ENCODE measurements around the gene GRAMD1B.

Gene GRAMD1B

DNA sequence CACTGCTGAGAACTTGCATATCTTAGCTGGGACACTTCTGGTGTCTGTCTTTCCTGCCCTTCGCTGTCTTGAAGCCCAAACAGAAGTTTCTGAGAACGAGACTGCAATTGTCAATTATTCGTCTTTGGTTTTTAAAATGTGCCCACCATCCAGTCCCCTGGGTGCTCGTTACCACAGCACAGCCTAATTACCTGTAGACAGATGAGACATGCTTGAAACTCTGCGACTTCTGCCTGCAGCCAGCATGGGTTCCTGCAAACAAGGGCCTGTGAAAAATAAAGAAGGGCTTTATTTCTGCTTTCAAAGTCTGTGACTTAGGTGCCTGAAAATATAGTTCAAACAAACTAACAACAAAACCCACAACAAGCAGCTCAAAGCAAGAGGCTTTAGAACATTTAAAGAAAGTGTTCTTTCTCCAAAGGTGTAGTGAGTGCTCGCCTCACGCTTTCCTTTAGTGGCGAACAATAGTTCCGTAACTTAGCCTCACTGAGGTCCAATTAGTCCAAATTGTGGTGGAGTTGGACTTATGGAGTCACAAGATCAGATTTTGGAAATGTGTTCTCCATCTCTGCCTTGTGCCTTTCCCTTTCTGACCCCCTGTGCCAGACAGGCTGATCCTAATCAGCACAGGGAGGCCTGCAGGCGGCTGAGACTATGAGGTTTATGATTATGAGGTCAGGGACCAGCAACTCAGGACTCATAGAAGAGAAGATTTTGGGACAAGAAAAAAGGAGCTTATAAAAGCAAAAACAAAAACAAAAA is 20.4 kb upstream of the GRAMD1B start:
- no peak for DNase-seq

DNA sequence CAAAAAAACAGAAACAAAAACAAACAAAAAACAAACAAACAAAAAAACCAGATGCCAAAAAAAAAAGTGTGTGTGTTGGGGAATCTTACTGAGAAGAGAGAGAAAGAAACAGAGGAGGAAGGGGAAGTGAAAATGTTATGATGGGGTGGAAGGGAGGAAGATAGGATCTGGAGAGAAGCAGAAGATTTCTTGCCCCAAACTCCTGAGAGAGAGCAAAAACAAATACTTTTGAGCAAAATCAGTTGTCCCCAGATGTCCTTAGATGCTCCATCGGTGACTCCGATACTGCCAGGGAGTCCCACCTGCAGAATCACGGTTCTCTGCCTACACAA is 19.9 kb upstream of the GRAMD1B start:
- DNase-seq, result no peak

DNA sequence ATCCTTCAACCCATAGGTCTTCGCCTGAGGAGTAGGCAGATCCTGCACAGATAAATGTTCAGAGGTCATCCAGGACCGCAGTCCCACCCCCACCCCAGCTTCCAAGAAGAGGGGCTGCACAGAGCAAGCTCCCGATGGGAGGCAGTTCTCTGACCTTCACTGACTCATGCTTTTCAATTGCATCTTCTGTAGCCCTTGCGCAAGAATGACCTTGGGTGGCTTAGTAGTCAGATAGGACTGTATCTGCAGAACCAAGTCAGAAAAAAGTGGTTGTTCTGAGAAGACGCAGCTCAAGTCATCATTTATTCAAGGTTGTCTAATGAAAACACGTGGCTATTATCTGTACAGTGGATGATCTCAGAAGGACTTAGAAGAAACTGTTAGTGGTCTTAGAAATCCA is 16.4 kb upstream of the GRAMD1B start:
- no peak for DNase-seq

DNA sequence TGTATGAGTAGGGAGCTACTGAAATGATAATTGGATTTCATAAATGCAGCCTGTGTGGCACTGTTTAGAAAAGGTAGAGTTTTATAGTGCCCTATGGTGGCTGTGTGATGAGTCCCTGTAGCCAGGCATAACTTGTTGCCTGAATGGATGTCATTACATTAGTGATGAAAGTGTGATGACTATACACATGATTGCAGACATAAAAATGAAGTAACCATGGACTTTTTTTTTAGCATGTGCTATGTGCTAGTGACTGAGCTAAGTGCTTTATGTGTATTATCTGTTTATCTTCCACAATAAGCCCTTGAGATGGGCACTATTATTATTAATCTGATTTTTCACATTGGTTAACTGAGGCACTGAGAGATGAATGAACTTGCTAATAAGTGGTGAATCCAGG is 13.5 kb upstream of the GRAMD1B start:
- DNase-seq, result no peak

DNA sequence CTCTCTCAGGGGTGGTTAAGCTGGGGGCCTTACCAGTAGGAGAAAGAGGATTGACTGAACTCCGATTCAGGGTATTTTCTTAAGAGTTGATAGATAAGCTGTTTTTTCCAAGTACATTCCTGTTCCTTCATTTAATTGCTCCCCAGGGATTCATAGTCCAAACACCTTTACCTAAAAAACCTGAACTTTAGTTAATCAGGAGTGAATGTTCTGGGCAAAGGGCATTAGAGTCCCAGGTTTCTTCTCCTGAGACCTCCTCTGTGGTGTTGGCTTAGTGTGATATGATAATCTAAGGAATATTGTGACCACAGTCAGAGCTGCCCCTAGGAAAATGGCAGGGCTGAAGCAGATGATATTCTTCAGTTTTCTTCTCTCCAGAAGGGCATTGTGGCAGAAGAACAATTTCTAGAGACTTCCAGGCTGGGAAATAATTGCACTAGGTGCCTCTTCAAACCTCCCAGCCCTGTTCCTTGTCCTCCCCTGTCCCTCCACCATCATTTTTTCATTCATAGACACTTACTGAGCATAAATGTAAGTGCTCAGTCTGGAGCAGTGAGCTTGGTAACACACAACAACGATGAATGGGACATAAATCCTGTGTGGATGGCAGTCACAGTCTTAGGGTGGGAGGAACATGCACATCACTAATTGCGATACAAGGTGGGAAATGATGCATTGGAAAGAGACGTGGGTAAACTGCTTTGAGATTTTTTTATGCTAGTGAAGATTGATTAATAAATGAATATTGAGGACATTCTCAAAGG is 11.5 kb upstream of the GRAMD1B start:
- no peak for DNase-seq

DNA sequence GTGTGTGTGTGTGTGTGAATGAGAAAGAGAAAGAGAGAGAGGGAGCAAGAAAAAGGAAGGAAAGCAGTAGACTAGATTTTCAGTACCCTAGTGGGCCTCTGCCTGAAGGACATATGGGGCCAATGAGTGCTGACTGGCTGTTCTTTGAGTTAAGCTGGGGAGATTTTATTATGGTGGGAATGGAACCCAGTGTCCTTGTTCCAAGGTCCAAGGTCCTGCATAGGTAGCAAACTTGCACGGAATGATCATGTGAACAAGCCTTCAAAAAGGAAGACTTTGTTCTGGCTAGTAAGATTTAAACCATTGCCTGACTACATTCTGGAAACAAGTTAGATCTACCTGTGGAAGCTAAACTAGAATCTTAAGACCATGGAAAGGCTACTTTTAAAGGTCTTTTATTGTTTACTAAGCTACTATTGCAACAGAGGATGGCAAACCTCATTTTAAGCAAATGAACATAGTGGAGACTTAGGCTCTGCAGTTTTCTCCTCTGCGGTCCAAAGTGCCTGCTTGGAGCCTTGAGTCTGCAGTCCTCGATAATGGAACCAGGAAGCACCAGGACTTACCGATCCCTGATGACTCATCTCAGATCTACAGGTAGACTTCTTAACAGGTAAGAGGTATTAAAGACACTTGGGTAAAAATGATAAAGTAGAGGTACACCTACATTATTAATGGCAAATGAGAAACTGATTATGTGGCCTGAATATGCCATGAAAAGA is 10.2 kb upstream of the GRAMD1B start:
- no peak for DNase-seq

DNA sequence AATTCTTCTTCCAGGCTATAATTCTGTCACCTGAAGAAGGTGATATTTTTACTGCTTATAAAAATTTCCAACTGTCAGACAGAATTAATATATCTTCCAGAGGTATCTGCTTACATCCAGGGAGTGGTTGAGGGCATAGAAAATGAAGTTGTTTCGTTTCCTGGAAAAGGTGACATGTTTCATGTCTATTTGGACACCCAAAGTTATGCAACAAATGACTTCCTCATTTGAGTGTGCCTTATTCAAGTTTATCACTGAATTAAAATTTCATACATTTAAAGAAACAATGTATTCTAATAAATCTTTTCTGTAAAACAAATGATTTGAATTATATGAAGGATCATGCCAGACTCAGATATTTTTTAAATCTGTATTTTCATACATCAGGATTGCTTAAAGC is 8.5 kb upstream of the GRAMD1B start:
- DNase-seq, result no peak

DNA sequence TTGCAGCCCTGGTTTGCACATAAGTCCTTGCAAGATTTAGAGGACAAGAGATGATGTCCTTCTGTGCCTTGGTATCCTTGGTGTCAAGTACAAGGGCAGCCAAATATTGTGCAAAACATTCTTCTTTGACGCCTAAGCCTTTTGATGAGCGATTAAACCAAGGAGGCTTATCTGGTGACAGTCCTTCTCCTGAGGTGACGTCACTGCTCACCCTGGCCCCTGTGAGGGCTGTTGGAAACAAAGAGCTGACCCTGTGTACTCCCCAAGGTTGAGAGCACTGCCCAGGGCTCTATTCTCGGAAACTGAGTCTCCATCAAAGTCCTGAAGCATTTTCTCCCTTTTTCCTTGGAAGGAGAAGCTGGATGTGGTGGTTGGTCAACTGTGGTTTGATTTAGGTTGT is 4.7 kb upstream of the GRAMD1B start:
- DNase-seq, result no peak

DNA sequence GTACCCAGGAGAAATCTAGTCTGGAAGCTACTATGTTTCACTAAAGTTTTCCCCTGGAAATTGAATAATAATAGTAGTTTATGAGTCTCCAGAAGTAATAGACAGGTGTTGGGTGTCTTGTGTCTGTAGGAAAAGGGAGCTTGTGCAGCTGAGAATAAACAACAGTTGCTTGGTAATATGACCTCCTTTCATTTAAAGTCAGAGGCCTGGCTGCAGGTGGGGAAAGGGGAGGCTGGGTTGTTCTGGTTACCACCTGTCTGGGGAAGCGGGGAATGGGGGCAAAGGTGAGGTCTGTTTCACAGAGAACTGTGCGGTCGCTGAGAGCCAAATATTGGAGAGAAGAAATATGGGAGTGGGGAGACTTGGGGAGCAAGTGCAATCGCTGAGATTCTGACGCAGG is 3.3 kb upstream of the GRAMD1B start:
- no peak for DNase-seq

DNA sequence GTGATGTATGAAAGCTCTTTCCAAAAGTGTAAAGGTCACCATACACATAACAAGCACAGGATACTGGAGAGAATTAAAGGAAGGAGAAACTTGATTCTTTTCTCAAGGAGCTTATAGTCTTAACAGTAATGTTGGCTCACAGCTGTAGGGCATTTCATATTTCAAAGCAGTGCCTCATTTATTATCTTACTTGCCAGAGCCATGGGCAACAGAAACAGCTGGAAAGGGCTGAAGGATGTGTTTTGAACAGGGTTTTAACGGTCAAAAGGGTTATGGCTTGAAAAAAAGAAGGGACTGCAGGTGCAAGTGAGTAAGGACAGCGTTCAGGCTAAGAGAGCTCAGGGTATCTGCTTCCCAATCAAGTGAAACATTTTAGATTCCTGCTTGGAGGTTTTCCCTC is 2.7 kb upstream of the GRAMD1B start:
- DNase-seq, result no peak

DNA sequence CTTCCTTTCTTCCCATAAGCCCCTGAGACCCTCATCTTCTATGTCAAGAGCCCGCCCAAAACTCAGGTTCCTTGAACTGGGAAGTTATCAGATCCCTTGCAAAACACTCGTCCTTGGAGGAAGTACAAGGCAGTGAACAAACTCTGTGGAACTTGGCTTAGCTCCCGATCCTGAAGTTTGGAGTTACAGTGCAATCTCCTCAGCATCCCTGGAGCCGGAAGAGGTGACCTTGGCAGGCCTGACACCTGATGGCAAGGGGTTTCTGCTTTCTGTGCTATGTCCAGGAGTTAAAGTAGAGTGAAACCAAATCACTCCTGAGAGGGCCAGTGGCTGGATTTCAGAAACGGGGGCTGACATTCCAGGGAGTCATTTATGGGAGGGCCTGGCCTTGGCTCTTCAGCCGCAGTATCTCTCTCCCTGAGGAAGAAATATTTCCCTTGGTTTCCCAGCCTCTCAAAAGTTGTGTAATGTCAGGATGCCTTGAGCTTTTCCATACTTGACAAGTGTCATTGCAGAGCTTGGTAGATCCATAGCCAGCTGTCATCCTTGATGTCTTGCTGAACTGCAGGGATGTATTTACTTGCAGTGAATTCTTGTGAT is 1.9 kb upstream of the GRAMD1B start:
- DNase-seq, result no peak

DNA sequence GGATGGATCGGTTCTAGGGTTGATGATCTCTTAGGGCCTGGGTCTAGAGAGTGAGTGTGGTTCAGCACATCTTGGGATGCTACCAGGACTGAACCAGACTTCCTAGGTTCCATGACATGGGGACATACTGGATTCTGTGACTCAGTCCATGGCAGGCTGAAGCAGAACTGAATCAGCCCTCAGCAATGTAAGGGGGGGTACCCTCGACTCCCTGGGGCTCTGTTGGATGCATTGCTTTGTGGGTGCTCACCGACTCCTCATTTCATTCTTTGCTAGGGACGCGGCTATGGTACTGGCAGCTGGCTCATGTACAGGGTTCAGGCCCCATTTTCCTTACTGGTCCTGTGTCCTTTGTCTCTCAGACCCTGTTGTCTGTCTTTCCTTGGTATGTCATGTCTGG is 733 bp upstream of the GRAMD1B start:
- DNase-seq, result no peak

DNA sequence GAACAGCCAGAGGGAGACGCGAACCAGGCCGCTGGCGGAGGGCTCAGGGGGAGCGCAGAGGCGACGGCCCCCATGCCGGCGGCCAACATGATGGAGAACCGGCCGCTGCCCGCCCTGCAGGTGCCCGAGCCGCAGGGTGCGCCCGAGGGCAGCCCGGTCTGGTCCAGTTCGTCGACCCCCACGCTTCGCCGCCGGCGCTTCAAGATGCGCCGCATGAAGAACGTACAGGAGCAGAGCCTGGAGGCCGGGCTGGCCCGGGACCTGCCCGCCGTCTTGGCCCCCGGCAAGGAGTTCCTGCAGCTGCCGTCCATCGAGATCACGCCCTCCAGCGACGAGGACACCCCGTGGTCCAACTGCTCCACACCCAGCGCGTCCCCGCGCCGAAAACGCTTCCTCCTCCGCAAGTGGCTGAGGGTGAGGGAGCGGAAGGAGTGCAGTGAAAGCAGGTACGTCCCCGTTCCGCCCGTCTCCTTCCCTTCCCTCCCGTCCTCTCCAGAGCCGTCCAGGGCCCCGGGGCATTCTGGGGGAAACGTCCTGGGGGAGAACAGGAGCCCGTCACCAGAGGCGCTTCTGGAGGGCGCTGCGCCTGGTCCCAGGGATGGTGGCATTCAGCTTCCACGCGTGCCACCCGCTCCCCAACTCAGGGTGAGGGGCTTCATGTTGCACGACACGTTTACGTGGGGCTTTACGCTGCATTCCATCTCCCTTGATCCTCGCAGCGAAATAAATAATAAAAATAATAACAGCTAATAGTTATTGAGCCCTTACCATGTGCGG is 840 bp downstream of the GRAMD1B start:
- DNase-seq, result peak; percentile 35

DNA sequence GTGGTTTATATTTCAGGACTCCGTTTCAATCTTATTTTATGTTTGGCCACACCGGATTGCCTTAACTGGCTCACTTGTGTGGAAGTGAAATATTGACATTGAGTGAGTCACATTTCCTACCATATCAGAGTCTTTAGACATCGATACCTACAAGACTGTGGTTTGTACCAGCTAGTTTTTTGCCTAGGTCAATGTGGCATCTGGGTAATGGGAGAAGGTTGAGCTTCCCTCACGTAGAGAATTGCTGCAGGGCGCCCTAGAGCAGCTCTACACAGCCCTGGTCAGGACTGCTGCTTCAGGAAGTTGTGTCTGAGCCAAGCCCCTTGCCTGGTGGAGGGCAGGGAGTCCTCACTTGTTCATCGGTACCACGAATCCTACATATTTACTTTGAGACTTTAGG is 1.6 kb downstream of the GRAMD1B start:
- peak; percentile 16 for DNase-seq

DNA sequence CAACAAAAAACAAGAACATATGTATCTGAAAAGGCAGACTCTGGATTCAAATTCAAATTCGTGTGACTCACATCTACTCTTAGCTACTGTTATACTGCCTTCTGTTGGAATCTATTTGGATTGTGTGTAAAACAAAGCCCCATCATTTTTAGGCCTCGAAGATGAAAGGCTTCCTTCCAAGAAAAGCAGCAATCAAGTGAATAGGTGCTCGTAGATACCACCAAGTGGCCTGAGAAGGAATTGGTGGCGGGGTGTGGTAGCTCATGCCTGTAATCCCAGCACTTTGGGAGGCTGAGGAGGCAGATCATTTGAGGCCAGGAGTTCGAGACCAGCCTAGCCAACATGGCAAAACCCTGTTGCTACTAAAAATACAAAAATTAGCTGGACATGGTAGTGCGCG is 4.2 kb downstream of the GRAMD1B start:
- DNase-seq, result peak; percentile 31

DNA sequence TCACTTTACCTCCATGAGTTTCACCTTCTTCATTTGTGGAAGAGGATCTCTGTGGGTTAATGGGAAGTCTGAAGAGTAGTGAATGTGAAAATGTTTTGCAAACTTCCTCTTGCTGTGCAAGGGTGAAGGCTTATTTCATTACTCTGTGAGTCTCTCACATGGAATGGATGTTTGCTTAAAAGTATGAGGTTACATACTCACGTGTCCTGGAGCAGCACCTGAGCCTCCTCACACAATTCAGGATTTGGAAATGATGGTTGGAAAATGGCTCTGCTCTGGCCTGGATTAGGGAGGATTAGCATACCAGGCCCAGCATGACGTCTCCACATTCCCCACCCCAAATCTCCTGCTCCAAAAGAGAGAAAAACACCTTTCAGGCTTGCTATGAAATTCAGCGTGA is 4.8 kb downstream of the GRAMD1B start:
- DNase-seq, result no peak

DNA sequence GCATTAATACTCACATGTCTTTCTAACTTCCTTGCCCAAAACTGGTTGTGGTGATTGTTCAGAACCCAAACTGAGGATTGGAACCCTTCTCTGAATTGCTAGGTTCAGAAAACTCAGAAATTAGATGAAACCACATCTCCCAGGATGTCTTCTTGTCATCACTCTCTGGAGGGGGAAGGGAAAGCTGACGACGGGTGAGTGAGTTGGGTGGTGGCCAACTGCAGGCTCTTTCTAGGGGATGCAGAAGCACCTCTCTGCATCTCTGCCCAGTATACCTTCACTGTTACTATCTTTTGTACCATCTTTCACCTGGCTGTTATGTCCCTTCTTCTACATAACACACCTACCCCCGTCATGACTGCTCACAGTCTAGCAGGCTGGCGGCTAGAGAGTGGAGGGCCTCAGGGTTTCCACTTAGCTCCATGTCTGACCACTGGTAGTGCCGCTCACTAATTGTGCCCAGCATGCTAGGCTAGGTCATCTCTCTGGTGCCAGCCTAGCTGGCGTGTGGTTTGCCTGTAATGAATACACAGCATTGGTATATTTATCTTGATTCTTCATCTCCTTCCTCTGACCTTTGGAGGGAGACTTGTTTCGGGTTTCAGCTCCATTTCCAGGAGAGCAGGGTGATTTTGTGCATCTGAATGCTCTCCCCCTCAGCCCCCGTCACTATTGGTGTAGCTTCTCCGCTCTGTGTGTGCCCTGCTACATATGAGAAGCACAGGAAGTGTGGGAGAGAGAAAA is 7.3 kb downstream of the GRAMD1B start:
- no peak for DNase-seq

DNA sequence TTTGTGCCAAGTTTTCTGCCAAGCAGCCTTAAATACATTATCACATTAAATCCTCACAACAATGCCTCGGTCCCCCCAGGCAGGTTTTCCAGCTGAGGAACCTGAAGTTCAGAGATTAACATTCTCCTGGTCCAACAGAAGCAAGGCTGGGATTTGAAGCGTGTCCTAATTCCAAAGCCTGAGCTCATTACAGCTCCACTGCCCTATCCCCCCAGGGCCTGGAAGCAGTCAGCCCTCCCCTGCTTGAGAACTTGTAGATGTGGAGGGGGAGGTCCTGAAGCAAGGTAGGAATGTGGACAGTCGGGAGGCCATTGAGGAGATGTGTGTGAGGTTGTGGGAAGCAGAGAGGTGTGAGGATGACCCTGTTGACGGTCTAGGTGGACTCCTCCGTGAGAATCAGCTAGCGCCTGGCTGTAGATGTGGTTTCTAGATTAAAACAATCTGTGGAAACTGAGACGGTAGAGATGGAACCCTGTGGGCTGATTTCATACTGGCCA is 8.1 kb downstream of the GRAMD1B start:
- DNase-seq, result no peak

DNA sequence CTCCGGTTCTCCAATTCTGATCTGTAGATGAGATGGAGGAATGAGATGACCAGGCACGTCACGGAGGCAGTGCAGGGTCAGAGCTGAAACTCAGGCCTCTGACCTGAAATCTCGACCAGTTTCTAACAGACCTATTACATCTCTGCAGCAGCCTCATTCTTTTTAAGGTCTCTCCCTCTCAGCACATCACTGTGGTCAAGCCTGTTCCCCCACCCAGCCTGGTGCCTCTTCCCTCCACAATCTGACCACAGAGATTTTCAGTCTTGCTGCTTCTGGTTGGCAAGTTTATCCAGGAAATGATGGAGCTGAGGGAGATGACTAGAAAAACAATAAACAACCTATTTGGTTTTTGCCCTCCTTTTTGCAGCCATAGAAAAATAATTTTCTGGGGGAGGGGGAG is 9.5 kb downstream of the GRAMD1B start:
- no peak for DNase-seq

DNA sequence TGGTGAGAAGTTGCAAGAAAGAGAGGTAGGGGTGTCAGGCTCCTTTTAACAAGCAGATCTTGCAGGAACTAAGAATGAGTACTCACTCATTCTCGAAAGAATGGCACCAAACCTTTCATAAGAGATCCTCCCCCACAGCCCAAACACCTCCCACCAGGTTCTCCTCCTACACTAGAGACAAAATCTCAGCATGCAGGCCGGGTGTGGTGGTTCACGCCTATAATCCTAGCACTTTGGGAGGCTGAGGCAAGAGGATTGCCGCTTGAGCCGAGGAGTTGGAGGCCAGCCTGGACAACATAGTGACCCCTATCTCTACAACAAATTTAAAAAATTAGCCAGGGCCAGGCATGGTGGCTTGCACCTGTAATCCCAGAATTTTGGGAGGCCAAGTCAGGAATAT is 11.1 kb downstream of the GRAMD1B start:
- DNase-seq, result no peak

DNA sequence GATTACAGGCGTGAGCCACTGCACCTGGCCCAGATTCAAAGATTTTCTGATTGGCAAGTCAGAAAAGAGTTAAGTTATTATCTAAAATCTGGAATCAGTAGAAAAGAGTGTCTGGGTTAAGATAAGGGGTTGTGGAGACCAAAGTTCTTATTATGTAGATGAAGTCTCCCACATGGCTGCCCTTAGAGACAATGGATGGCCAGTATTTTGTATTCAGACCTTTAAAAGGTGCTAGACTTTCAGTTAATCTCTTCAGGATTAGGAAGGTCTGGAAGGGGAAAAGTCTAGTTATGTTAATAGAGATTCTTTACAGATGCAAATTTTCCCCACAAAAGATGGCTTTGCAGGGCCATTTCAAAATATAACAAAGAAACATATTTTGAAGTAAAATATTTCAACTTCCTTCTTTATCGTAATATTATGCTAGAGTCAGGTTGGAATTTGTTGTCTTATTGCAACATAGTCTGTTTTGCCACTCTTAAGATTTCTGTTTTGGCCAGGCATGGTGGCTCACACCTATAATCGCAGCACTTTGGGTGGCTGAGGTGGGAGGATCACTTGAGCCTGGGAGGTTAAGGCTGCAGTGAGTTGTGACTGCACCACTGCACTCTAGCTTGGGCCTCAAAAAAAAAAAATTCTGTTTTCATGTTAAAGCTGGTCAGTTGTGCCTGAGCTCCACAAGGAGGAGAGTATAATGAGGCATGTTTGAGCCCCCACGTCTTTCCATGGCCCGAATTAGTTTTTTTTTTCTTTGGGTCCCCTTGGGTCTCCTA is 14.0 kb downstream of the GRAMD1B start:
- no peak for DNase-seq
